H1 (cell line): ENCODE results near the gene AIMP1. TPM values are rescaled to one million over a fixed set of nuclear protein-coding genes. Genes with fewer than 3 reads are reported as not detected.

Experiments
- CBX5 ChIP-seq: fragments of 300-800, 300-1000 bp; sonication (generic); IDR thresholded peaks from 2 replicates; pipeline ENCODE4 v1.7.1; 2016; ENCODE audit warnings: antibody characterized with exemption, low read length, low read depth
- CBX8 ChIP-seq: fragments of 300-800, 300-1000 bp; sonication (generic); IDR thresholded peaks from 2 replicates; pipeline ENCODE4 v1.7.1; 2016; ENCODE audit warnings: low read depth, low read length, borderline replicate concordance
- CHD7 ChIP-seq: fragments of 300-600 bp; sonication (generic); IDR thresholded peaks from 2 replicates; pipeline ENCODE4 v1.7.1; 2012; ENCODE audit warnings: low read length, moderate library complexity, mild to moderate bottlenecking, inconsistent platforms; ENCODE audit not compliant: insufficient replicate concordance
- JUND ChIP-seq: IDR thresholded peaks from 2 replicates; pipeline ENCODE4 v1.6.1; 2011; ENCODE audit warnings: mild to moderate bottlenecking, improper control_type of control experiment, low read length
- MAFK ChIP-seq: IDR thresholded peaks from 2 replicates; pipeline ENCODE4 v1.6.1; 2012; ENCODE audit warnings: low read depth, mild to moderate bottlenecking, improper control_type of control experiment, low read length
- POLR2AphosphoS5 ChIP-seq: IDR thresholded peaks from 2 replicates; pipeline ENCODE4 v1.6.1; 2011; ENCODE audit warnings: low read depth, low read length
- SIX5 ChIP-seq: IDR thresholded peaks from 2 replicates; pipeline ENCODE4 v1.6.1; 2011; ENCODE audit warnings: mild to moderate bottlenecking, low read depth, low read length
- TAF1 ChIP-seq: IDR thresholded peaks from 2 replicates; pipeline ENCODE4 v1.6.1; 2011; ENCODE audit warnings: mild to moderate bottlenecking, low read depth, low read length
- polyA plus RNA-seq, 7 experiments: library from polyadenylated mRNA; depleted of rRNA in 3 of 7; stranded (reverse) in 5 of 7; unstranded in 2 of 7; fragments of >200 nt in 5 of 7; fragments of 200-250 nt in 2 of 7; gene quantifications; 1 replicate in 5 of 7; 2 replicates in 1 of 7; 4 replicates in 1 of 7; pipeline versions ENCODE4 v1.2.1 to v1.2.3, GENCODE V29; 2011 to 2013; ENCODE audit warnings: missing spikeins in 2 of 7, mixed read lengths in 2 of 7
- total RNA-seq: library from RNA; stranded (reverse); fragmentation: NEBNext Ultra II Directional; extraction: Animal tissue kit (Norgen Biotek cat#: 25700); gene quantifications from 2 replicates; pipeline ENCODE4 v1.2.1, GENCODE V29; 2021

The AIMP1 gene
- total and polyA plus RNA-seq, 2 of the 8 experiments (the other 6 are each of a cell fraction or from before 2014, with no cell fraction given), result 7.9 to 54.6 TPM

GRCh38 chr4:106273831-106274230 is 42.5 kb upstream of the AIMP1 start (continued):
- TF ChIP-seq CHD7 (no peak), TAF1 (no peak), CBX5 (no peak), SIX5 (no peak), MAFK (no peak), JUND (no peak), POLR2AphosphoS5 (no peak), CBX8 (no peak)
